HG03342 (cell line): ENCODE results near the gene ERCC5.

Experiments used
- ATAC-seq: cut with Tn5 transposase; IDR thresholded peaks from one replicate; pipeline ENCODE4 v1.9.1; 2021; ENCODE audit warnings: mild to moderate bottlenecking, moderate library complexity; ENCODE audit not compliant: unreplicated experiment

Gene ERCC5

GRCh38 chr13:102914339-102914930 lies 68.6 kb downstream of the ERCC5 start:
- no peak for ATAC-seq

GRCh38 chr13:102915393-102915930 lies 69.6 kb downstream of the ERCC5 start:
- no peak for ATAC-seq

- no peak for ATAC-seq
Observed at GRCh38 chr13:102917019-102917418, 71.2 kb downstream of the ERCC5 start.

GRCh38 chr13:102922184-102922583 lies 76.4 kb downstream of the ERCC5 start:
- ATAC-seq, result no peak
